MM.1S (cell line): Measurements from ENCODE around the gene LMTK2.

Experiments used
- CTCF ChIP-seq: fragments of 300-600 bp; sonication (generic); IDR thresholded peaks from 2 replicates; pipeline ENCODE4 v1.5.1; 2016; ENCODE audit warnings: antibody characterized with exemption, low read length, mixed read lengths
- EZH2 ChIP-seq: fragments of 300-600 bp; sonication (generic); optimal IDR thresholded peaks from 2 replicates; pipeline ENCODE3; 2017; ENCODE audit warnings: low read depth, mild to moderate bottlenecking, antibody characterized with exemption, low read length, mixed read lengths
- EZH2phosphoT487 ChIP-seq: fragments of 300-600 bp; sonication (generic); IDR thresholded peaks from 2 replicates; pipeline ENCODE4 v1.6.1; 2018; ENCODE audit warnings: antibody characterized with exemption, low read length

GRCh38 chr7:98100088-98100487 lies 6.6 kb upstream of the LMTK2 start:
- no peak for TF ChIP-seq CTCF
- TF ChIP-seq EZH2phosphoT487, result no peak
- TF ChIP-seq EZH2, result no peak
